Vagina (tissue), 2 donors: Measurements from ENCODE around the gene TSPAN5. TPM values are rescaled to one million over a fixed set of nuclear protein-coding genes. Genes with fewer than 3 reads are reported as not detected.

Experiments
- DNase-seq, 2 donors: peaks; one replicate each; pipeline ENCODE4 v3.0.0-alpha.2; 2017; ENCODE audit errors: extremely low spot score in 2 of 2
- H3K27ac ChIP-seq: fragments of 200-600 bp; sonication (generic); one replicate; pipeline ENCODE4 v1.5.1; 2019
- H3K27me3 ChIP-seq: fragments of 200-600 bp; sonication (generic); one replicate; pipeline ENCODE4 v1.5.1; 2019
- H3K36me3 ChIP-seq, 2 donors: fragments of 200-600 bp; sonication (generic); one replicate each; pipeline ENCODE4 v1.5.1; 2017 to 2019
- H3K4me1 ChIP-seq: fragments of 200-600 bp; sonication (generic); one replicate; pipeline ENCODE4 v1.5.1; 2019
- H3K4me3 ChIP-seq, 2 donors: fragments of 200-600 bp; sonication (generic); 1 replicate in 1 of 2; 2 replicates in 1 of 2; pipeline ENCODE4 v1.5.1; 2016 to 2019
- H3K9me3 ChIP-seq: fragments of 200-600 bp; sonication (generic); one replicate; pipeline ENCODE4 v1.5.1; 2019
- POLR2A ChIP-seq, 2 donors: fragments of 450-650 bp; IDR thresholded peaks; one replicate each; pipeline ENCODE4 v1.6.1; 2017; ENCODE audit warnings: antibody characterized with exemption in 2 of 2, mild to moderate bottlenecking in 2 of 2, moderate library complexity in 2 of 2
- POLR2AphosphoS5 ChIP-seq, 2 donors: sonication (generic); formaldehyde crosslinking; IDR thresholded peaks; one replicate each; pipeline ENCODE4 v1.9.0; 2017; ENCODE audit warnings: antibody characterized with exemption in 2 of 2, mild to moderate bottlenecking in 2 of 2, low read depth in 1 of 2; ENCODE audit not compliant: insufficient read depth in 1 of 2
- intact Hi-C: fragments of 100-400 bp; cut with DNase I; formaldehyde crosslinking; loops from one replicate; pipeline ENCODE4 v1.15.1; 2023
- total RNA-seq: library from RNA; depleted of rRNA; stranded (reverse); fragments of >200 nt; gene quantifications from one replicate; pipeline ENCODE4 v1.2.3, GENCODE V29; 2016
- TF ChIP-seq, protein P1 (sequence below), 3 experiments: fragments of 450-650 bp in 2 of 3; fragments of 200-600 bp in 1 of 3; sonication (generic) in 1 of 3; IDR thresholded peaks; one replicate each; pipeline ENCODE4 v1.5.1; 2017 to 2019; ENCODE audit warnings: antibody characterized with exemption in 3 of 3, mild to moderate bottlenecking in 2 of 3, moderate library complexity in 2 of 3

TSPAN5 gene
- total RNA-seq, 1 donor from 2014 or later = 15.5 TPM

- H3K27me3 ChIP-seq = no peaks in the 10 kb centered on the region
- no peak for DNase-seq
- H3K9me3 ChIP-seq = no peaks in the 10 kb centered on the region
- TF ChIP-seq, protein P1, sequence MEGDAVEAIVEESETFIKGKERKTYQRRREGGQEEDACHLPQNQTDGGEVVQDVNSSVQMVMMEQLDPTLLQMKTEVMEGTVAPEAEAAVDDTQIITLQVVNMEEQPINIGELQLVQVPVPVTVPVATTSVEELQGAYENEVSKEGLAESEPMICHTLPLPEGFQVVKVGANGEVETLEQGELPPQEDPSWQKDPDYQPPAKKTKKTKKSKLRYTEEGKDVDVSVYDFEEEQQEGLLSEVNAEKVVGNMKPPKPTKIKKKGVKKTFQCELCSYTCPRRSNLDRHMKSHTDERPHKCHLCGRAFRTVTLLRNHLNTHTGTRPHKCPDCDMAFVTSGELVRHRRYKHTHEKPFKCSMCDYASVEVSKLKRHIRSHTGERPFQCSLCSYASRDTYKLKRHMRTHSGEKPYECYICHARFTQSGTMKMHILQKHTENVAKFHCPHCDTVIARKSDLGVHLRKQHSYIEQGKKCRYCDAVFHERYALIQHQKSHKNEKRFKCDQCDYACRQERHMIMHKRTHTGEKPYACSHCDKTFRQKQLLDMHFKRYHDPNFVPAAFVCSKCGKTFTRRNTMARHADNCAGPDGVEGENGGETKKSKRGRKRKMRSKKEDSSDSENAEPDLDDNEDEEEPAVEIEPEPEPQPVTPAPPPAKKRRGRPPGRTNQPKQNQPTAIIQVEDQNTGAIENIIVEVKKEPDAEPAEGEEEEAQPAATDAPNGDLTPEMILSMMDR (IDR thresholded peaks at IDR 0.05) = no peak
- TF ChIP-seq POLR2AphosphoS5 (IDR thresholded peaks at IDR 0.05; ENCODE audit: insufficient read depth in 1 of 2, low read depth in 1 of 2) (peak in 1 of 2 donors; percentile 38), POLR2A (IDR thresholded peaks at IDR 0.05) (no peak)
- peaks cover 36% of the 10 kb centered on the region for H3K4me1 ChIP-seq
- H3K27ac ChIP-seq = peak overlapping the region; percentile 66
- no peaks in the 10 kb centered on the region for H3K36me3 ChIP-seq
- intact Hi-C loops = no loop called here
- H3K4me3 ChIP-seq = no peak overlapping the region
Observed at GRCh38 chr4:98653890-98654867, 4.2 kb downstream of the TSPAN5 start.

- Histone ChIP-seq H3K4me1 (peaks cover 33% of the 10 kb centered on the region), H3K4me3 (no peak overlapping the region), H3K36me3 (no peaks in the 10 kb centered on the region), H3K27me3 (no peaks in the 10 kb centered on the region), H3K27ac (peak overlapping the region; percentile 66), H3K9me3 (no peaks in the 10 kb centered on the region)
- intact Hi-C loops = no loop called here
- TF ChIP-seq POLR2AphosphoS5 (IDR thresholded peaks at IDR 0.05; ENCODE audit: insufficient read depth in 1 of 2, low read depth in 1 of 2) (no peak), POLR2A (IDR thresholded peaks at IDR 0.05) (no peak)
- TF ChIP-seq, protein P1 (IDR thresholded peaks at IDR 0.05) = no peak
- DNase-seq = no peak
Observed at GRCh38 chr4:98652996-98653395, 5.4 kb downstream of the TSPAN5 start.

GRCh38 chr4:98648602-98649001 lies 9.8 kb downstream of the TSPAN5 start:
- H3K27me3 ChIP-seq = no peaks in the 10 kb centered on the region

GRCh38 chr4:98646422-98646821 lies 12.0 kb downstream of the TSPAN5 start:
- no peak overlapping the region for H3K27ac ChIP-seq
- intact Hi-C loops = no loop called here
- H3K36me3 ChIP-seq = no peaks in the 10 kb centered on the region
- TF ChIP-seq, protein P1 (IDR thresholded peaks at IDR 0.05) = no peak
- TF ChIP-seq POLR2A (IDR thresholded peaks at IDR 0.05) = no peak
- TF ChIP-seq POLR2AphosphoS5 (IDR thresholded peaks at IDR 0.05; ENCODE audit: insufficient read depth in 1 of 2, low read depth in 1 of 2) = no peak
- no peak overlapping the region for H3K4me3 ChIP-seq
- no peaks in the 10 kb centered on the region for H3K9me3 ChIP-seq
- peaks cover 10% of the 10 kb centered on the region for H3K4me1 ChIP-seq
- no peaks in the 10 kb centered on the region for H3K27me3 ChIP-seq
- DNase-seq = no peak

More at GRCh38 chr4:98648602-98649001, 9.8 kb downstream of the TSPAN5 start:
- intact Hi-C loops = no loop called here
- no peak for DNase-seq
- TF ChIP-seq POLR2AphosphoS5 (IDR thresholded peaks at IDR 0.05; ENCODE audit: insufficient read depth in 1 of 2, low read depth in 1 of 2) (no peak), POLR2A (IDR thresholded peaks at IDR 0.05) (no peak)
- TF ChIP-seq, protein P1 (IDR thresholded peaks at IDR 0.05) = no peak
- no peaks in the 10 kb centered on the region for H3K9me3 ChIP-seq
- peak overlapping the region; percentile 37 for H3K27ac ChIP-seq
- H3K4me1 ChIP-seq = peaks cover 2% of the 10 kb centered on the region
- no peaks in the 10 kb centered on the region for H3K36me3 ChIP-seq
- no peak overlapping the region for H3K4me3 ChIP-seq

- intact Hi-C loops = no loop called here
- no peaks in the 10 kb centered on the region for H3K36me3 ChIP-seq
- no peak for DNase-seq
- H3K27me3 ChIP-seq = no peaks in the 10 kb centered on the region
- TF ChIP-seq POLR2A (IDR thresholded peaks at IDR 0.05) = no peak
- no peak for TF ChIP-seq POLR2AphosphoS5 (IDR thresholded peaks at IDR 0.05; ENCODE audit: insufficient read depth in 1 of 2, low read depth in 1 of 2)
- TF ChIP-seq, protein P1 (IDR thresholded peaks at IDR 0.05) = no peak
- no peak overlapping the region for H3K27ac ChIP-seq
- H3K4me3 ChIP-seq = no peak overlapping the region
- peaks cover 12% of the 10 kb centered on the region for H3K4me1 ChIP-seq
- no peaks in the 10 kb centered on the region for H3K9me3 ChIP-seq
Observed at GRCh38 chr4:98645527-98645926, 12.9 kb downstream of the TSPAN5 start.
